ENCODE measurements around the gene LAD1.

- no peak for TF ChIP-seq TCF7L2 (IDR thresholded peaks at IDR 0.05; ENCODE audit: low read depth, low read length)
- TF ChIP-seq CTCF (IDR thresholded peaks at IDR 0.05), result no peak
- no peak for TF ChIP-seq POLR2AphosphoS5 (IDR thresholded peaks at IDR 0.05; ENCODE audit: low read depth, low read length)
- TF ChIP-seq SIN3A (IDR thresholded peaks at IDR 0.05; ENCODE audit: borderline replicate concordance, insufficient read depth, low read depth, low read length), result no peak
Observed at GRCh38 chr1:201423655-201424054, 24.5 kb upstream of the LAD1 start.
